NT2/D1 (cell line): ENCODE data around the gene SIK2.

Source experiments
- YY1 ChIP-seq: IDR thresholded peaks from 2 replicates; pipeline ENCODE4 v1.6.1; 2011; ENCODE audit not compliant: insufficient read length, insufficient read depth
- ZNF274 ChIP-seq: IDR thresholded peaks from 2 replicates; pipeline ENCODE4 v1.6.1; 2011; ENCODE audit warnings: mild to moderate bottlenecking, low read depth, low read length

- TF ChIP-seq YY1, result no peak
- no peak for TF ChIP-seq ZNF274
Measured at GRCh38 chr11:111694851-111695250, 92.6 kb downstream of the SIK2 start.
